Body of pancreas (tissue), 4 donors: ENCODE results near the gene TANC1.

Experiments used
- POLR2A ChIP-seq, 3 donors: fragments of 450-650 bp; IDR thresholded peaks; one replicate each; pipeline ENCODE4 v1.6.1; 2016; ENCODE audit warnings: antibody characterized with exemption in 3 of 3, mild to moderate bottlenecking in 2 of 3
- TF ChIP-seq, protein P1 (sequence below), 7 experiments: fragments of 450-650 bp in 4 of 7; fragments of 200-600 bp in 3 of 7; sonication (generic) in 3 of 7; IDR thresholded peaks; one replicate each; pipeline ENCODE4 v1.5.1; 2016 to 2019; ENCODE audit warnings: antibody characterized with exemption in 7 of 7

GRCh38 chr2:159224061-159224813, 255.8 kb downstream of the TANC1 start:
- TF ChIP-seq, protein P1, sequence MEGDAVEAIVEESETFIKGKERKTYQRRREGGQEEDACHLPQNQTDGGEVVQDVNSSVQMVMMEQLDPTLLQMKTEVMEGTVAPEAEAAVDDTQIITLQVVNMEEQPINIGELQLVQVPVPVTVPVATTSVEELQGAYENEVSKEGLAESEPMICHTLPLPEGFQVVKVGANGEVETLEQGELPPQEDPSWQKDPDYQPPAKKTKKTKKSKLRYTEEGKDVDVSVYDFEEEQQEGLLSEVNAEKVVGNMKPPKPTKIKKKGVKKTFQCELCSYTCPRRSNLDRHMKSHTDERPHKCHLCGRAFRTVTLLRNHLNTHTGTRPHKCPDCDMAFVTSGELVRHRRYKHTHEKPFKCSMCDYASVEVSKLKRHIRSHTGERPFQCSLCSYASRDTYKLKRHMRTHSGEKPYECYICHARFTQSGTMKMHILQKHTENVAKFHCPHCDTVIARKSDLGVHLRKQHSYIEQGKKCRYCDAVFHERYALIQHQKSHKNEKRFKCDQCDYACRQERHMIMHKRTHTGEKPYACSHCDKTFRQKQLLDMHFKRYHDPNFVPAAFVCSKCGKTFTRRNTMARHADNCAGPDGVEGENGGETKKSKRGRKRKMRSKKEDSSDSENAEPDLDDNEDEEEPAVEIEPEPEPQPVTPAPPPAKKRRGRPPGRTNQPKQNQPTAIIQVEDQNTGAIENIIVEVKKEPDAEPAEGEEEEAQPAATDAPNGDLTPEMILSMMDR (IDR thresholded peaks at IDR 0.05): no peak
- no peak for TF ChIP-seq POLR2A (IDR thresholded peaks at IDR 0.05)
